ENCODE data around the gene IRGQ. TPM values are rescaled to one million over a fixed set of nuclear protein-coding genes. Genes with fewer than 3 reads are reported as not detected.

The IRGQ gene
- total RNA-seq, 2 experiments from 2014 or later, result 17.1 to 17.9 TPM

GRCh38 chr19:43595605-43595998 is 332 bp downstream of the IRGQ start:
- peak overlapping the region; percentile 98 for H3K27ac Mint-ChIP-seq
- TF ChIP-seq CTCF (IDR thresholded peaks at IDR 0.05), result no peak
- peak overlapping the region; percentile 86 for H3K4me3 Mint-ChIP-seq
- ATAC-seq (peak; percentile 6), DNase-seq (peak; percentile 53)
- no peaks in the 10 kb centered on the region for H3K27me3 Mint-ChIP-seq
- no peaks in the 10 kb centered on the region for H3K9me3 Mint-ChIP-seq
- H3K4me1 Mint-ChIP-seq (ENCODE audit: low read depth), result peaks cover 26% of the 10 kb centered on the region
- peaks cover 24% of the 10 kb centered on the region for H3K36me3 Mint-ChIP-seq (ENCODE audit: low read depth)
- ChIA-PET POLR2A (interaction anchor here (0.6 to 4.2 kb wide), 13 partner anchors 11 to 132 kb away, joined by 3 to 24 read pairs (median 5); partner anchors contain the start of genes PINLYP, XRCC1 and ZNF575), CTCF (interaction anchor here (0.8 to 12.2 kb wide), 17 partner anchors 10 to 231 kb away, joined by 3 to 188 read pairs (median 11); partner anchors contain the start of genes ETHE1, PINLYP, XRCC1 and ZNF283)
- intact Hi-C loops (cut with micrococcal nuclease), result loop anchor here (5.0 to 10.0 kb wide), 3 partner anchors 33 to 148 kb away; partner anchors contain the start of gene ZNF575

- TF ChIP-seq CTCF (IDR thresholded peaks at IDR 0.05), result peak; percentile 96
- Mint-ChIP-seq H3K27me3 (no peaks in the 10 kb centered on the region), H3K36me3 (ENCODE audit: low read depth) (peaks cover 25% of the 10 kb centered on the region), H3K4me1 (ENCODE audit: low read depth) (peaks cover 27% of the 10 kb centered on the region), H3K4me3 (peak overlapping the region; percentile 86), H3K9me3 (no peaks in the 10 kb centered on the region), H3K27ac (peak overlapping the region; percentile 98)
- DNase-seq (peak; percentile 82), ATAC-seq (peak; percentile 64)
- intact Hi-C loops (cut with micrococcal nuclease), result loop anchor here (5.0 to 10.0 kb wide), 3 partner anchors 33 to 148 kb away; partner anchors contain the start of gene ZNF575
- ChIA-PET POLR2A (interaction anchor here (0.7 to 4.2 kb wide), 16 partner anchors 13 to 163 kb away, joined by 3 to 24 read pairs (median 3); partner anchors contain the start of genes PINLYP, XRCC1, ZNF428 and ZNF575), CTCF (interaction anchor here (0.6 to 12.2 kb wide), 37 partner anchors 9 to 232 kb away, joined by 3 to 188 read pairs (median 6); partner anchors contain the start of genes ETHE1, PINLYP, PLAUR and XRCC1)
These were observed 977 bp downstream of the IRGQ start for GRCh38 chr19:43594710-43595604.

GRCh38 chr19:43594081-43594697 is 1.7 kb downstream of the IRGQ start:
- intact Hi-C loops (cut with micrococcal nuclease), result loop anchor here (10.0 kb wide), 1 partner anchor 59 kb away; the partner anchor contains the start of gene ZNF575
- no peak for TF ChIP-seq CTCF (IDR thresholded peaks at IDR 0.05)
- ATAC-seq, result no peak
- DNase-seq, result no peak
- peak overlapping the region; percentile 86 for H3K4me3 Mint-ChIP-seq
- H3K27ac Mint-ChIP-seq, result peak overlapping the region; percentile 55
- H3K4me1 Mint-ChIP-seq (ENCODE audit: low read depth), result peaks cover 32% of the 10 kb centered on the region
- POLR2A ChIA-PET, result interaction anchor here (0.6 to 4.2 kb wide), 15 partner anchors 14 to 162 kb away, joined by 3 to 24 read pairs (median 3); partner anchors contain the start of genes PINLYP, XRCC1, ZNF428 and ZNF575
- CTCF ChIA-PET, result interaction anchor here (0.8 to 12.2 kb wide), 34 partner anchors 9 to 233 kb away, joined by 3 to 188 read pairs (median 6); partner anchors contain the start of genes ETHE1, PINLYP, PLAUR and XRCC1
- no peaks in the 10 kb centered on the region for H3K9me3 Mint-ChIP-seq
- H3K36me3 Mint-ChIP-seq (ENCODE audit: low read depth), result peaks cover 26% of the 10 kb centered on the region
- no peaks in the 10 kb centered on the region for H3K27me3 Mint-ChIP-seq

- no peak for DNase-seq
- intact Hi-C loops (cut with micrococcal nuclease), result loop anchor here (10.0 kb wide), 1 partner anchor 58 kb away; the partner anchor contains the start of gene ZNF575
- ChIA-PET POLR2A (interaction anchor here (1.4 kb wide), 1 partner anchor 22 kb away, joined by 3 read pairs; no protein-coding TSS in a partner anchor), CTCF (interaction anchor here (1.0 to 12.2 kb wide), 5 partner anchors 17 to 145 kb away, joined by 4 to 188 read pairs (median 62); partner anchors contain the start of genes PINLYP, XRCC1 and ZNF575)
- H3K27ac Mint-ChIP-seq, result no peak overlapping the region
- peaks cover 25% of the 10 kb centered on the region for H3K36me3 Mint-ChIP-seq (ENCODE audit: low read depth)
- H3K9me3 Mint-ChIP-seq, result no peaks in the 10 kb centered on the region
- H3K4me1 Mint-ChIP-seq (ENCODE audit: low read depth), result peaks cover 22% of the 10 kb centered on the region
- no peak for TF ChIP-seq CTCF (IDR thresholded peaks at IDR 0.05)
- no peak overlapping the region for H3K4me3 Mint-ChIP-seq
- H3K27me3 Mint-ChIP-seq, result no peaks in the 10 kb centered on the region
- ATAC-seq, result no peak
These were observed 3.1 kb downstream of the IRGQ start for GRCh38 chr19:43592800-43593350.

Data from activated CD8-positive, alpha-beta T cell treated with anti-CD3 and anti-CD28 coated beads for 36 hours (primary cell).